Activated CD4-positive, alpha-beta memory T cell treated with anti-CD3 and anti-CD28 coated beads for 36 hours (primary cell): ENCODE data around the gene HLA-DQA1. TPM values are rescaled to one million over a fixed set of nuclear protein-coding genes. Genes with fewer than 3 reads are reported as not detected.
"Not testable (repeated sequence)": the region's sequence is repeated elsewhere in the genome, so short reads cannot be mapped to it uniquely, and the experiment has no call there.

ENCODE experiments used
- CTCF ChIA-PET: fragments of 350-600 bp; sonication (Branson Sonifier 250); formaldehyde crosslinking; loops from one replicate; lab custom pipeline; 2021; ENCODE audit warnings: antibody characterized with exemption, inconsistent platforms; lab: Charles Lee
- POLR2A ChIA-PET: fragments of 350-600 bp; sonication (Branson Sonifier 250); formaldehyde crosslinking; loops from one replicate; lab custom pipeline; 2021; ENCODE audit warnings: antibody characterized with exemption; lab: Charles Lee
- DNase-seq: peaks from one replicate; pipeline ENCODE4 v3.0.0-alpha.2; 2020
- H3K27ac Mint-ChIP-seq: one replicate; pipeline ENCODE4 v1.8.0; 2021; ENCODE audit warnings: mixed read lengths
- H3K27me3 Mint-ChIP-seq: one replicate; pipeline ENCODE4 v1.8.0; 2021; ENCODE audit warnings: mixed read lengths
- H3K36me3 Mint-ChIP-seq: one replicate; pipeline ENCODE4 v1.8.0; 2021; ENCODE audit warnings: mixed read lengths
- H3K4me1 Mint-ChIP-seq: one replicate; pipeline ENCODE4 v1.8.0; 2021; ENCODE audit warnings: low read depth, mixed read lengths
- H3K4me3 Mint-ChIP-seq: one replicate; pipeline ENCODE4 v1.8.0; 2021; ENCODE audit warnings: mild to moderate bottlenecking, mixed read lengths
- H3K9me3 Mint-ChIP-seq: one replicate; pipeline ENCODE4 v1.8.0; 2021; ENCODE audit warnings: mixed read lengths
- intact Hi-C: fragments of 100-400 bp; cut with micrococcal nuclease; formaldehyde crosslinking; loops from one replicate; pipeline ENCODE4 v1.15.1; 2023
- total RNA-seq, 2 experiments: library from RNA; stranded (reverse); gene quantifications; one replicate each; pipeline ENCODE4 v1.2.3, GENCODE V29; 2021

HLA-DQA1 gene
- total RNA-seq, 2 experiments from 2014 or later, result 0.97 to 1.4 TPM

DNA sequence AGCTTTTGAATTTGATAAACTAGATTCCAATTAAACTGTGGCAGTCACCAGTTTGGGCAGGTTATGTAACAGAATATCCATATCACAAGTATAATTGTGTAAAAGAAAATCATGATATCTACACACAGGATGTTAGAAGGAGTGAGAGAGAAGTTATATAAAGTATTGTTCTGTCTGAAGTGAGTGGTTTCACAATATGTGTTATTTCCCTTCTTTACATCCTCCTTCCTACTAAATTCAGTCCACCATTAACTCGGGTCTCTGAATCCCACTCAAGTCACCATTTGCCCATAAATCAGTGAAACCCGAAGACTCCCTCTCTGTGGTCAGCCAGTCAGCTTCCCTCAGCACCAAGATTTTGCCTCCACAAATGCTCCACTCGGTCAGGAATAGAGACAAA lies 28.5 kb downstream of the HLA-DQA1 start:
- CTCF ChIA-PET, result interaction anchor here (0.6 to 1.1 kb wide), 2 partner anchors 12 to 420 kb away, joined by 3 to 4 read pairs; no protein-coding TSS in a partner anchor
- Mint-ChIP-seq H3K27me3 (peaks cover 24% of the 10 kb centered on the region), H3K36me3 (no peaks in the 10 kb centered on the region), H3K27ac (peak overlapping the region; percentile 23), H3K4me3 (peak overlapping the region; percentile 78), H3K9me3 (no peaks in the 10 kb centered on the region), H3K4me1 (peaks cover 45% of the 10 kb centered on the region)
- no peak for DNase-seq
- intact Hi-C loops, result no loop called here
- POLR2A ChIA-PET, result no interaction called here

DNA sequence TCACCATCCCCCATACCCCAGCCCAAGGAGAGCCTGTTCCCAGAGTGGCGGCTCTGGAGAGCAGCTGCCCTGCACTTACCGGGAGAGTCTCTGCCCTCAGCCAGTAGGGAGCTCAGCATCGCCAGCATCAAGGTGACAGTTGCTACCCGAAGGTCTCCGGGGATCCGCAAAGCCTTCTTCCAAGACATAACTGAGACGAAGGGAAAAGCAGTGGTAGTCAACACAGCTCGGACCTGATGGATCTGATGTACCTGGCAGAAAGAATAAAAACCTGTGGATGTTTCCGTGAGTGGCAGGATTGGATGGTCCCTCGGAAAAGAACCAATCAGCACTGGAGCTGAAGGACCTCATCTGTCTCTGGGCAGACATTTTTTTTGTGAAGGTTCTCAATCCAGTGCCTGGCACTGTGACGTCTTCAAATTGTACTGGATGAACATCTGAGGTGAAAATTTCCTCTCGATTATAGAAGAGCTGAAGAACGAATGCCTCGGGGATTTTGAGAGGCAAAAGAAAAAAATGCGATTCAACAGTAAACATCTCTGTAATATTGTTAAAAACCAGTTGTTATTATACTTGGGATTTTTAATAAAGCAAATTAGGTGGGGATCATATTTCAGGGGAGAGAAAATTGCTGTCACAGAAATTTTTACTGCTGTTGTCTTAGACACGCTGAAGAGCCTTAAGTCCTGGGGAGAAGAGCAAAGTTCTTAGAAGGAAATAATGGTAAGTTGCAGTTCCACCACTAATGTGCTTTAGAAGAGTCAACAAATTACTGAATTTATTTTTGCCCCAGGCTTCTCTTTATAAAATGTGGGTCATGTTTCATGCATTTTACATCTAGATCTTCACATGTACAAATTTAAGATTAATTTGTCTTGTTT lies 29.5 kb downstream of the HLA-DQA1 start, which contains the start of gene HLA-DQB1:
TSS of gene HLA-DQB1 (minus strand) at position 238 of the 881 bp plus-strand sequence. CDS start at position 188, 50 bp downstream.
- DNase-seq, result peak; percentile 73
- ChIA-PET CTCF (interaction anchor here (0.6 to 1.1 kb wide), 3 partner anchors 44 to 421 kb away, joined by 3 to 4 read pairs (median 3); no protein-coding TSS in a partner anchor), POLR2A (no interaction called here)
- intact Hi-C loops, result no loop called here
- Mint-ChIP-seq H3K4me3 (peak within 1 kb of the TSS; percentile 78), H3K27me3 (peaks cover 24% of the 10 kb centered on the region), H3K9me3 (peaks cover under 1% of the 10 kb centered on the region), H3K4me1 (peaks cover 45% of the 10 kb centered on the region), H3K36me3 (no peaks in the 10 kb centered on the region), H3K27ac (peak within 1 kb of the TSS; percentile 38)

DNA sequence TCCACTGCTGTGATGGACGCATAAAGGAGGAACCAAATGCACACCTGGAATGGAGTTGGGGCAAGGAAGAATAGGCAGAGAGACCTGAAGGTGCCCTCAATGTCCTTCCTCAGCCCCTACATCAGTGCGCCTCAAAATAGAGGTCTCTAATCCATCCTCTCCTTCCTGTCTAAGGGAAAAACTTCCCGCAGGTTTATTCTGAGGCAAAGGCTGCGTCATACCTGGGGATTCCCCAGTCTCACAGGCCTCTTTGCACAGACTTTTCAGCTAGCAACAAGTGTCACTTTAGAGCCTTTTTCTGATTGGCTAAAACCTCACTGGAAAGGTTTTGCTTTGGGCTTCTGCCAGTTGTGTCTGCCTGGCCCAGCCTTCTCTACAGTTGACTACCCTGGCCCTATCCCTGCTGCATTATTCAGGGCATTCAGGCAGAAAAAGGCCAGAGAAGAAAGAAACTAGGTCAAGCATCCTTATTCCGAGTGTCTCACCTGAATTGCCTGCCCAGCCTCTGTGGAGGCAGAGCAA lies 31.1 kb downstream of the HLA-DQA1 start:
- peaks cover 24% of the 10 kb centered on the region for H3K27me3 Mint-ChIP-seq

DNA sequence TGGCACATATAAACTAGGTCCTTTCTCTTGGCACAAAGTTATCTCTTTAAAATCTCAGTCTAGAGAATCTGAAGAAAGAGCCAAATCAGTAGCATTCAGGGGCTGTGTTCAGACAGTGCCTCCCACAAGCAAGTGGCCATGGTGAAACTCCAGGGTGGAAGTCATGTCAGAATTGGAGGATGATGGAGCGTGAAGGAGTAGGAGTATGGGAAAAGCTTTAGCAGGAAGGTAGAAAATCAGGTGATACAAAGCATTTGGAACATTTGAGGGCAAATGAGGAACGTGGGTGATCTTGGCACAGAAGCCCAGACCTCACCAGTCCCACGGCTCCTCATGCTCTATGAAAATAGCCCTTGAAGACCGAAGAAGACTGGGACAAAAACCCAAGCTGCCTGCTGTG lies 32.0 kb downstream of the HLA-DQA1 start:
- intact Hi-C loops, result loop anchor here (2.0 kb wide), 1 partner anchor 16 kb away; no protein-coding TSS in a partner anchor
- POLR2A ChIA-PET, result no interaction called here
- Mint-ChIP-seq H3K9me3 (peaks cover 6% of the 10 kb centered on the region), H3K36me3 (peaks cover 7% of the 10 kb centered on the region), H3K27ac (peak overlapping the region; percentile 59), H3K4me1 (peaks cover 43% of the 10 kb centered on the region), H3K27me3 (peaks cover 19% of the 10 kb centered on the region), H3K4me3 (no peak overlapping the region)
- CTCF ChIA-PET, result no interaction called here
- no peak for DNase-seq

More for the DNA sequence above, 31.1 kb downstream of the HLA-DQA1 start:
- DNase-seq, result peak; percentile 73
- Mint-ChIP-seq H3K36me3 (peaks cover 4% of the 10 kb centered on the region), H3K4me1 (peaks cover 45% of the 10 kb centered on the region), H3K4me3 (no peak overlapping the region), H3K27ac (no peak overlapping the region), H3K9me3 (peaks cover 6% of the 10 kb centered on the region)
- POLR2A ChIA-PET, result no interaction called here
- intact Hi-C loops, result loop anchor here (1.0 to 2.0 kb wide), 2 partner anchors 17 to 45 kb away; no protein-coding TSS in a partner anchor
- CTCF ChIA-PET, result no interaction called here

DNA sequence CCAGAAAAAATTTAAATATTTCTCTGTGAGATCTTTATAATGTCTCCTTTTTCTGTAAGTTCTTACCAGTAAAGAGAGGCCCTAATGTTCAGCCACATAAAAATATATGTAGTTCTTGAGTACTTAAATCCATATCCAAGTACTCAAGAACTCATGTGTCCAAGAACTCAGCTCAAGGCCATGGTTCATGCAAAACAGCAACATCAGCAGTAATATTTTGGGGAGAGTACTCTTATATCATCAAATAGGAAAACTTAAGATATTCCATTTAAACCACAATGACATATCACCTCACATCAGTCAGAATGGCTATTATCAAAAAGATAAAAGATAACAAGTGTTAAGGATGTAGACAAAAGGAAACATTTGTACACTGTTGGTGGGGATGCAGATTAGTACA lies 32.7 kb downstream of the HLA-DQA1 start:
- H3K27ac Mint-ChIP-seq, result no peak overlapping the region
- POLR2A ChIA-PET, result no interaction called here
- no peak for DNase-seq
- peaks cover 6% of the 10 kb centered on the region for H3K9me3 Mint-ChIP-seq
- CTCF ChIA-PET, result no interaction called here
- peaks cover 14% of the 10 kb centered on the region for H3K27me3 Mint-ChIP-seq
- H3K36me3 Mint-ChIP-seq, result peaks cover 7% of the 10 kb centered on the region
- H3K4me3 Mint-ChIP-seq, result no peak overlapping the region
- H3K4me1 Mint-ChIP-seq, result peaks cover 39% of the 10 kb centered on the region
- intact Hi-C loops, result loop anchor here (2.0 kb wide), 1 partner anchor 15 kb away; no protein-coding TSS in a partner anchor

DNA sequence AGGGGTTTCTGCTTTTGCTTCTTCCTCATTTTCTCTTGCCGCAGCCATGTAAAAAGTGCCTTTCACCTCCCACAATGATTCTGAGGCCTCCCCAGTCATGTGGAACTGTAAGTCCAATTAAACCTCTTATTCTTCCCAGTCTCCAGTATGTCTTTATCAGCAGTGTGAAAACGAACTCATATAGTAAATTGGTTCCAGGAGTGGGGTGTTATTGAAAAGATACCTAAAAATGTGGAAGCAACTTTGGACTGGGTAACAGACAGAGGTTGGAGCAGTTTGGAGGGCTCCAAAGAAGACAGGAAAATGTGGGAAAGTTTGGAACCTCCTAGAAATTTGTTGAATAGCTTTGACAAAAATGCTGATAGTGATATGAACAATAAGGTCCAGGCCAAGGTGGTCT lies 34.7 kb downstream of the HLA-DQA1 start:
- H3K36me3 Mint-ChIP-seq, H3K4me3 Mint-ChIP-seq, intact Hi-C loops, H3K27me3 Mint-ChIP-seq, H3K27ac Mint-ChIP-seq, CTCF ChIA-PET, DNase-seq, POLR2A ChIA-PET, H3K9me3 Mint-ChIP-seq: not testable (repeated sequence)
- peaks cover 20% of the 10 kb centered on the region for H3K4me1 Mint-ChIP-seq

DNA sequence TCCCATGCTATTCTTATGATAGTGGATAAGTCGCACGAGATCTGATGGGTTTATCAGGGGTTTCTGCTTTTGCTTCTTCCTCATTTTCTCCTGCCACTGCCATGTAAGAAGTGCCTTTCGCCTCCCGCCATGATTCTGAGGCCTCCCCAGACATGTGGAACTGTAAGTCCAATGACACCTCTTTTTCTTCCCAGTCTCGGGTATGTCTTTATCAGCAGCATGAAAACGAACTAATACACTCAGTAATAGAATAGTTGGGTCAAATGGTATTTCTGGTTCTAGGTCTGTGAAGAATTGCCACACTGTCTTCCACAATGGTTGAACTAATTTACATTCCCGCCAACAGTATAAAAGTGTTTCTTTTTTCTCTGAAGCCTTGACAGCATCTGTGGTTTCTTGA lies 36.9 kb downstream of the HLA-DQA1 start:
- H3K27me3 Mint-ChIP-seq, H3K36me3 Mint-ChIP-seq, DNase-seq, H3K4me1 Mint-ChIP-seq, H3K27ac Mint-ChIP-seq, CTCF ChIA-PET, H3K4me3 Mint-ChIP-seq, intact Hi-C loops, POLR2A ChIA-PET: not testable (repeated sequence)
- peaks cover 20% of the 10 kb centered on the region for H3K9me3 Mint-ChIP-seq

DNA sequence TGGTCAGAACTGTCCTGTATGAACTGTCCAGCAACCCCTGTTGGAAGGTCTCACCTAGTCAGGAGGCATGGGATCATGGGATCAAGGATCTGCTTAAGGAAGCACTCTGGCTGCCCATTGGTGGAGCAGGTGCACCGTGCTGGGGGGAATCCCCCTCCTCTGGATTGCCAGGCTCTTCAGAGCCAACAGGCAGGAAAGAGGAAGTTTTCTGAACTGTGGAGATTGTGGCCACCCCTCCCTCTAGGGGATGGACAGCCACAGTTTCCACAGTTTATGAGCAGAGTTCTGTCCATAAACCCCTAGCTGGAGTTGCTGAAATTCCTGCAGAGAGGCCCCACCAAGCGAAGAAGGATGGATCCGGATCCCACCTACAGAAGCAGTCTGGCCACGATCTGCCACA lies 42.3 kb downstream of the HLA-DQA1 start:
- Mint-ChIP-seq H3K27me3 (peaks cover 1% of the 10 kb centered on the region), H3K36me3 (peaks cover 2% of the 10 kb centered on the region), H3K9me3 (peaks cover 13% of the 10 kb centered on the region), H3K27ac (no peak overlapping the region), H3K4me1 (peaks cover under 1% of the 10 kb centered on the region), H3K4me3 (no peak overlapping the region)
- no peak for DNase-seq
- POLR2A ChIA-PET, result no interaction called here
- CTCF ChIA-PET, result no interaction called here
- intact Hi-C loops, result no loop called here

DNA sequence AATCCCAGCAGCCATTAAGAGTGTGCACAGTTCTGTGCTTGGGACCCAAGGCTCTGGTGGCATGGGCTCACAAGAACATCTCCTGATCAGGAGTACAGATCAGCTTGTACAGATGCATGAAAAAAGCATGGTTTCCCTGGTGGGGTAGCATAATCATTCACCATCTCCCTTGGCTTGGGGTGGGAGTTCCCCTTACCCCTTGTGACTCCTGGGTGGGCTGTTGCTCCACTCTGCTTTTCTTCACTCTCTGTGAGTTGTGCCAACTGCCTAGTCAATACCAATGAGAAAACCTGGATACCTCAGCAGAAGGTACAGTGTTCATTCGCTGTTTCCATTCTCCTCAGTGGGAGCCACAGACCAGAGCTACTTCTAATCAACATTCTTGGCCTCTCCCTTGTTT lies 42.8 kb downstream of the HLA-DQA1 start:
- intact Hi-C loops, result no loop called here
- ChIA-PET CTCF (no interaction called here), POLR2A (no interaction called here)
- DNase-seq, result no peak
- Mint-ChIP-seq H3K9me3 (peaks cover 13% of the 10 kb centered on the region), H3K27me3 (peaks cover 1% of the 10 kb centered on the region), H3K36me3 (peaks cover 2% of the 10 kb centered on the region), H3K27ac (no peak overlapping the region), H3K4me3 (no peak overlapping the region), H3K4me1 (peaks cover 5% of the 10 kb centered on the region)

DNA sequence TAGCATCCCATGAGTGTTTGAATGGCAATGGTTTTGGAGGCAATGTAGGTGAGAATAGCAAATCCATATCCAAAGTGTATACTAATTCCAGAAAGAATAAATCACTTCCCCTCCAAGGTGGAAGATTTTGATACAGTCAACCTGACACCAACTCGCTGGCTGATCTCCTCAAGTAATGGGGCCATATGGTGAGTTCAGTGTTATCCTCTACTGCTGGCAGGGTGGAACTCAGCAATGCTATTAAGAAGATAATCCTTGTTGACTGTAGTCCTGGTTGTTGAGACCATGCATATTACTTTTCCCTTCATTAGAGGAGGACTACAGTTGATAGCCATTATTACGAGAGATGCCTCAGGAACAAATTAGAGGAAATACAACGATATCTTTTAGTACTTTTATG lies 47.0 kb downstream of the HLA-DQA1 start:
- POLR2A ChIA-PET, result no interaction called here
- intact Hi-C loops, result loop anchor here (2.0 kb wide), 1 partner anchor 15 kb away; no protein-coding TSS in a partner anchor
- no peak overlapping the region for H3K4me3 Mint-ChIP-seq
- H3K9me3 Mint-ChIP-seq, result no peaks in the 10 kb centered on the region
- H3K27ac Mint-ChIP-seq, result no peak overlapping the region
- no peak for DNase-seq
- CTCF ChIA-PET, result no interaction called here
- peaks cover 16% of the 10 kb centered on the region for H3K4me1 Mint-ChIP-seq
- peaks cover 1% of the 10 kb centered on the region for H3K27me3 Mint-ChIP-seq
- H3K36me3 Mint-ChIP-seq, result no peaks in the 10 kb centered on the region

DNA sequence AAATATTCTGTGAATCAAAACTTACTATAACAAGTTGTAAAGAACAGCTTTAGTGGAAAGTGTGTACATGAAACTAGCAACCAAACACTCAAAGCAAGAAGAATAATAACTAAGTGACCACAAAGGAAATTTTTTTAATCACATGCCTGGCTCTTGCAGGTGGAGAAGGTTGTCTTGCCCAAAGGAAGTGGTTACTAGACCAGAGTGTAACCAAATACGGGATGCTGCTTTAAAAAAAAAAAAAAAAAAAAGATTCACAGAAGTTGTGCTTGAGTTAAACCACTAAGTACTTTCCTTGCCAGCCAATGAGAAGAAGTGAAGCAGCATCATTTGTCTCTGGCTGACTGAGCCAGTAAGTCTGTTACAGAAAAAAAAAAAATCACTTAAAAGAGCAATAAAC lies 48.4 kb downstream of the HLA-DQA1 start:
- peak overlapping the region; percentile 50 for H3K27ac Mint-ChIP-seq
- no peaks in the 10 kb centered on the region for H3K36me3 Mint-ChIP-seq
- peaks cover 19% of the 10 kb centered on the region for H3K4me1 Mint-ChIP-seq
- H3K9me3 Mint-ChIP-seq, result no peaks in the 10 kb centered on the region
- peak; percentile 22 for DNase-seq
- H3K27me3 Mint-ChIP-seq, result peaks cover 1% of the 10 kb centered on the region
- CTCF ChIA-PET, result interaction anchor here (0.6 to 1.2 kb wide), 4 partner anchors 64 to 262 kb away, joined by 3 read pairs; partner anchors contain the start of gene HLA-DOB
- intact Hi-C loops, result loop anchor here (1.0 to 2.0 kb wide), 2 partner anchors 17 to 62 kb away; no protein-coding TSS in a partner anchor
- no peak overlapping the region for H3K4me3 Mint-ChIP-seq
- POLR2A ChIA-PET, result no interaction called here
